ENCODE measurements around the gene GNAI2. TPM values are rescaled to one million over a fixed set of nuclear protein-coding genes. Genes with fewer than 3 reads are reported as not detected.
A peak's percentile ranks its signal among the peaks of the same experiment; 100 is the strongest.

Gene GNAI2
- polyA plus RNA-seq, 1 donor (not counting 4 experiments of a cell fraction or from before 2014, with no cell fraction given): 268 TPM

GRCh38 chr3:50222169-50222528, 13.9 kb upstream of the GNAI2 start:
- DNase-seq (ENCODE audit: low read depth, low spot score): no peak
- dilution Hi-C loops (cut with MboI; ENCODE audit: extremely low pct_ligation_motif_present, low sequenced_read_pairs): no loop called here
- TF ChIP-seq EZH2 (IDR thresholded peaks at IDR 0.05; ENCODE audit: low read length): no peak
- TF ChIP-seq CTCF (optimal IDR thresholded peaks at IDR 0.05 in 1 of 3, IDR thresholded peaks at IDR 0.05 in 1 of 3, conservative IDR thresholded peaks at IDR 0.05 in 1 of 3; ENCODE audit: extremely low read depth in 1 of 3, insufficient read depth in 2 of 3, low read length in 3 of 3): no peak
- H3K4me2 ChIP-seq (ENCODE audit: control insufficient read depth, extremely low read depth, insufficient read depth, low read depth, low read length): no peak overlapping the region
- no peak overlapping the region for H3K27ac ChIP-seq (ENCODE audit: control insufficient read depth, insufficient read depth, low read length)
- no peaks in the 10 kb centered on the region for H3K36me3 ChIP-seq (ENCODE audit: control insufficient read depth in 2 of 2, extremely low read depth in 1 of 2, insufficient read depth in 2 of 2, low read length in 2 of 2)
- no peaks in the 10 kb centered on the region for H3K9me3 ChIP-seq (ENCODE audit: control insufficient read depth, low read depth, low read length)
- H4K20me1 ChIP-seq (ENCODE audit: control insufficient read depth, extremely low read depth, insufficient read depth, low read length): no peaks in the 10 kb centered on the region
- no peak overlapping the region for H3K4me3 ChIP-seq (ENCODE audit: control insufficient read depth in 2 of 3, extremely low read depth in 1 of 3, insufficient read depth in 2 of 3, low read depth in 1 of 3, low read length in 3 of 3)
- H3K9me1 ChIP-seq (ENCODE audit: control insufficient read depth, extremely low read depth, insufficient read depth, low read length): no peaks in the 10 kb centered on the region
- no peak overlapping the region for H2AFZ ChIP-seq (ENCODE audit: control insufficient read depth, low read length)
- no peak for FAIRE-seq
- peaks cover 4% of the 10 kb centered on the region for H3K27me3 ChIP-seq (ENCODE audit: control insufficient read depth, extremely low read depth, insufficient read depth, low read length)
- no peaks in the 10 kb centered on the region for H3K79me2 ChIP-seq (ENCODE audit: control insufficient read depth, insufficient read depth, low read length)
- H3K9ac ChIP-seq (ENCODE audit: control insufficient read depth, extremely low read depth, insufficient read depth, low read length): no peak overlapping the region
- H3K4me1 ChIP-seq (ENCODE audit: control insufficient read depth, extremely low read depth, insufficient read depth, low read length): peaks cover 12% of the 10 kb centered on the region

- H3K27me3 ChIP-seq (ENCODE audit: control insufficient read depth, extremely low read depth, insufficient read depth, low read length): peaks cover 4% of the 10 kb centered on the region
- peaks cover 15% of the 10 kb centered on the region for H3K4me1 ChIP-seq (ENCODE audit: control insufficient read depth, extremely low read depth, insufficient read depth, low read length)
- no peak overlapping the region for H3K27ac ChIP-seq (ENCODE audit: control insufficient read depth, insufficient read depth, low read length)
- no peaks in the 10 kb centered on the region for H3K79me2 ChIP-seq (ENCODE audit: control insufficient read depth, insufficient read depth, low read length)
- DNase-seq (ENCODE audit: low read depth, low spot score) (no peak), FAIRE-seq (no peak)
- TF ChIP-seq CTCF (optimal IDR thresholded peaks at IDR 0.05 in 1 of 3, IDR thresholded peaks at IDR 0.05 in 1 of 3, conservative IDR thresholded peaks at IDR 0.05 in 1 of 3; ENCODE audit: extremely low read depth in 1 of 3, insufficient read depth in 2 of 3, low read length in 3 of 3) (peak in 1 of 3 experiments; percentile 3), EZH2 (IDR thresholded peaks at IDR 0.05; ENCODE audit: low read length) (no peak)
- H3K9ac ChIP-seq (ENCODE audit: control insufficient read depth, extremely low read depth, insufficient read depth, low read length): no peak overlapping the region
- H4K20me1 ChIP-seq (ENCODE audit: control insufficient read depth, extremely low read depth, insufficient read depth, low read length): no peaks in the 10 kb centered on the region
- H3K9me1 ChIP-seq (ENCODE audit: control insufficient read depth, extremely low read depth, insufficient read depth, low read length): no peaks in the 10 kb centered on the region
- H3K4me3 ChIP-seq (ENCODE audit: control insufficient read depth in 2 of 3, extremely low read depth in 1 of 3, insufficient read depth in 2 of 3, low read depth in 1 of 3, low read length in 3 of 3): no peak overlapping the region
- no peaks in the 10 kb centered on the region for H3K36me3 ChIP-seq (ENCODE audit: control insufficient read depth in 2 of 2, extremely low read depth in 1 of 2, insufficient read depth in 2 of 2, low read length in 2 of 2)
- H3K9me3 ChIP-seq (ENCODE audit: control insufficient read depth, low read depth, low read length): no peaks in the 10 kb centered on the region
- H2AFZ ChIP-seq (ENCODE audit: control insufficient read depth, low read length): no peak overlapping the region
- H3K4me2 ChIP-seq (ENCODE audit: control insufficient read depth, extremely low read depth, insufficient read depth, low read depth, low read length): no peak overlapping the region
- dilution Hi-C loops (cut with MboI; ENCODE audit: extremely low pct_ligation_motif_present, low sequenced_read_pairs): no loop called here
These were observed 11.4 kb upstream of the GNAI2 start for GRCh38 chr3:50224639-50225038.
